HL-60/S4 treated with retinoic acid at 250 ng/mL for 4 days and 3 days (cell line): Measurements from ENCODE around the gene XYLT1.
"Not testable (repeated sequence)": the region's sequence is repeated elsewhere in the genome, so short reads cannot be mapped to it uniquely, and the experiment has no call there.

ENCODE experiments used
- in situ Hi-C: fragments of 300-500 bp; cut with MboI; formaldehyde crosslinking; loops from 2 replicates; pipeline ENCODE4 v1.7.0; 2022; ENCODE audit warnings: low sequenced_read_pairs

Gene XYLT1

GRCh38 chr16:17488506-17488905, 17.7 kb upstream of the XYLT1 start:
- in situ Hi-C loops = no loop called here

- in situ Hi-C loops = no loop called here
These were observed 12.6 kb upstream of the XYLT1 start for GRCh38 chr16:17483351-17483750.

- in situ Hi-C loops = not testable (repeated sequence)
These were observed 11.6 kb upstream of the XYLT1 start for GRCh38 chr16:17482341-17482740.

- in situ Hi-C loops = no loop called here
These were observed 11.0 kb upstream of the XYLT1 start for GRCh38 chr16:17481736-17482135.

- in situ Hi-C loops = not testable (repeated sequence)
These were observed 6.4 kb upstream of the XYLT1 start for GRCh38 chr16:17477260-17477545.

- in situ Hi-C loops = no loop called here
These were observed 5.9 kb upstream of the XYLT1 start for GRCh38 chr16:17476414-17477259.

- in situ Hi-C loops = no loop called here
These were observed 4.3 kb upstream of the XYLT1 start for GRCh38 chr16:17475104-17475503.

- in situ Hi-C loops = no loop called here
These were observed 3.8 kb upstream of the XYLT1 start for GRCh38 chr16:17474572-17474971.

GRCh38 chr16:17474037-17474436, 3.3 kb upstream of the XYLT1 start:
- in situ Hi-C loops = no loop called here

- in situ Hi-C loops = no loop called here
These were observed 1.1 kb upstream of the XYLT1 start for GRCh38 chr16:17471719-17472461.

- in situ Hi-C loops = no loop called here
These were observed 415 bp downstream of the XYLT1 start for GRCh38 chr16:17470182-17470907.

GRCh38 chr16:17469741-17470181, 999 bp downstream of the XYLT1 start:
- in situ Hi-C loops = no loop called here

GRCh38 chr16:17469011-17469740, 1.6 kb downstream of the XYLT1 start:
- in situ Hi-C loops = no loop called here

- in situ Hi-C loops = no loop called here
These were observed 2.1 kb downstream of the XYLT1 start for GRCh38 chr16:17468611-17469010.

- in situ Hi-C loops = no loop called here
These were observed 2.7 kb downstream of the XYLT1 start for GRCh38 chr16:17467923-17468540.

GRCh38 chr16:17466876-17467275, 3.9 kb downstream of the XYLT1 start:
- in situ Hi-C loops = no loop called here

- in situ Hi-C loops = no loop called here
These were observed 5.3 kb downstream of the XYLT1 start for GRCh38 chr16:17465460-17465859.

- in situ Hi-C loops = no loop called here
These were observed 7.4 kb downstream of the XYLT1 start for GRCh38 chr16:17463335-17463734.

GRCh38 chr16:17461951-17462729, 8.6 kb downstream of the XYLT1 start:
- in situ Hi-C loops = no loop called here

- in situ Hi-C loops = no loop called here
These were observed 9.9 kb downstream of the XYLT1 start for GRCh38 chr16:17460890-17461289.
